GM12878 (cell line): ENCODE measurements around the gene BCOR.

Experiments used
- ESRRA ChIP-seq: IDR thresholded peaks from 2 replicates; pipeline ENCODE4 v1.6.1; 2012; ENCODE audit warnings: mild to moderate bottlenecking, low read length, improper control_type of control experiment
- NFIC ChIP-seq: IDR thresholded peaks from 2 replicates; pipeline ENCODE4 v1.6.1; 2012; ENCODE audit warnings: low read depth, mild to moderate bottlenecking, inconsistent platforms, low read length, moderate library complexity
- POLR2A ChIP-seq: IDR thresholded peaks from 2 replicates; pipeline ENCODE4 v1.6.1; 2011; ENCODE audit warnings: low read depth, mild to moderate bottlenecking, low read length
- RFX5 ChIP-seq: IDR thresholded peaks from 2 replicates; pipeline ENCODE4 v1.6.1; 2011; ENCODE audit warnings: low read depth, low read length, improper control_type of control experiment
- SIN3A ChIP-seq: IDR thresholded peaks from 2 replicates; pipeline ENCODE4 v1.6.1; 2012; ENCODE audit warnings: low read depth, low read length, improper control_type of control experiment
- SP1 ChIP-seq: IDR thresholded peaks from one replicate; pipeline ENCODE4 v1.6.1; 2011; ENCODE audit warnings: low read depth, low read length
- WRNIP1 ChIP-seq: IDR thresholded peaks from 2 replicates; pipeline ENCODE4 v1.6.1; 2011; ENCODE audit warnings: low read depth, low read length, improper control_type of control experiment, borderline replicate concordance
- TF ChIP-seq, protein P1 (sequence below): fragments of 450-650 bp; IDR thresholded peaks from 2 replicates; pipeline ENCODE4 v1.6.1; 2014; ENCODE audit warnings: mild to moderate bottlenecking
- TF ChIP-seq, protein P2 (sequence below): IDR thresholded peaks from 2 replicates; pipeline ENCODE4 v1.6.1; 2012; ENCODE audit warnings: low read length, inconsistent platforms
- TF ChIP-seq, protein P3 (sequence below), 3 experiments: IDR thresholded peaks in 2 of 3; conservative IDR thresholded peaks in 1 of 3; 2 replicates each; pipeline ENCODE4 v1.5.1; 2011; ENCODE audit warnings: low read depth in 3 of 3, low read length in 3 of 3, mild to moderate bottlenecking in 3 of 3, control low read depth in 2 of 3, moderate library complexity in 2 of 3, inconsistent platforms in 1 of 3, mixed read lengths in 1 of 3; ENCODE audit not compliant: control insufficient read depth in 2 of 3, insufficient read depth in 1 of 3; ENCODE audit errors: extremely low read depth in 1 of 3

DNA sequence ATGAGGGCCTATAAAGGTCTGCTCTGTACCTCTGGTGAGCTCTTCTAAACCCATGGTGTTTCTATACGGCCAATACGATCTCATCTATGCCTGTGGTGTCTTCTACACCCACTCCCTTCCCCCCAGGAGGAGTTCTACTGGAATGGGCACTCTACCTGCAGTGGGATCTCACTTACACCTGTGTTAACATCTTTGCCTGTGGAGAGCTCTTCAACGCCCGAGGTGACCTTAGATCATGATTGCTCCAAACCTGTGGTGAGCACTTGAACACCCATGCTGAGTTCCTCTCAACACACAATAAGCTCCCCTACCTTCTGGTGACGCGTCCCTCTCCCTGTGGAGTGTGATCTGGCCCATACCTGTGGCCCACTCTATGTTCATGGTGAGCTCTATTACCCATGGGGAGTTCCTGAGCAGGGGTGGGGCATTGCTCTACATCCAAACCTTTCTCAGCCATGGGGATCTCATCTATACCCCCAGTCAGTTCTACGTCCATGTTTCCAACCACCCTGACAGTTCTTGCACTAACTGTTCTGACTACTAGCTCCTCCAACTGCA, 48.6 kb downstream of the BCOR start:
- TF ChIP-seq POLR2A (no peak), RFX5 (no peak), SP1 (no peak), SIN3A (no peak), NFIC (no peak), WRNIP1 (no peak), ESRRA (no peak)
- TF ChIP-seq, protein P1, sequence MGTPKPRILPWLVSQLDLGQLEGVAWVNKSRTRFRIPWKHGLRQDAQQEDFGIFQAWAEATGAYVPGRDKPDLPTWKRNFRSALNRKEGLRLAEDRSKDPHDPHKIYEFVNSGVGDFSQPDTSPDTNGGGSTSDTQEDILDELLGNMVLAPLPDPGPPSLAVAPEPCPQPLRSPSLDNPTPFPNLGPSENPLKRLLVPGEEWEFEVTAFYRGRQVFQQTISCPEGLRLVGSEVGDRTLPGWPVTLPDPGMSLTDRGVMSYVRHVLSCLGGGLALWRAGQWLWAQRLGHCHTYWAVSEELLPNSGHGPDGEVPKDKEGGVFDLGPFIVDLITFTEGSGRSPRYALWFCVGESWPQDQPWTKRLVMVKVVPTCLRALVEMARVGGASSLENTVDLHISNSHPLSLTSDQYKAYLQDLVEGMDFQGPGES = no peak
- TF ChIP-seq, protein P2, sequence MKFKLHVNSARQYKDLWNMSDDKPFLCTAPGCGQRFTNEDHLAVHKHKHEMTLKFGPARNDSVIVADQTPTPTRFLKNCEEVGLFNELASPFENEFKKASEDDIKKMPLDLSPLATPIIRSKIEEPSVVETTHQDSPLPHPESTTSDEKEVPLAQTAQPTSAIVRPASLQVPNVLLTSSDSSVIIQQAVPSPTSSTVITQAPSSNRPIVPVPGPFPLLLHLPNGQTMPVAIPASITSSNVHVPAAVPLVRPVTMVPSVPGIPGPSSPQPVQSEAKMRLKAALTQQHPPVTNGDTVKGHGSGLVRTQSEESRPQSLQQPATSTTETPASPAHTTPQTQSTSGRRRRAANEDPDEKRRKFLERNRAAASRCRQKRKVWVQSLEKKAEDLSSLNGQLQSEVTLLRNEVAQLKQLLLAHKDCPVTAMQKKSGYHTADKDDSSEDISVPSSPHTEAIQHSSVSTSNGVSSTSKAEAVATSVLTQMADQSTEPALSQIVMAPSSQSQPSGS = no peak
- TF ChIP-seq, protein P3, sequence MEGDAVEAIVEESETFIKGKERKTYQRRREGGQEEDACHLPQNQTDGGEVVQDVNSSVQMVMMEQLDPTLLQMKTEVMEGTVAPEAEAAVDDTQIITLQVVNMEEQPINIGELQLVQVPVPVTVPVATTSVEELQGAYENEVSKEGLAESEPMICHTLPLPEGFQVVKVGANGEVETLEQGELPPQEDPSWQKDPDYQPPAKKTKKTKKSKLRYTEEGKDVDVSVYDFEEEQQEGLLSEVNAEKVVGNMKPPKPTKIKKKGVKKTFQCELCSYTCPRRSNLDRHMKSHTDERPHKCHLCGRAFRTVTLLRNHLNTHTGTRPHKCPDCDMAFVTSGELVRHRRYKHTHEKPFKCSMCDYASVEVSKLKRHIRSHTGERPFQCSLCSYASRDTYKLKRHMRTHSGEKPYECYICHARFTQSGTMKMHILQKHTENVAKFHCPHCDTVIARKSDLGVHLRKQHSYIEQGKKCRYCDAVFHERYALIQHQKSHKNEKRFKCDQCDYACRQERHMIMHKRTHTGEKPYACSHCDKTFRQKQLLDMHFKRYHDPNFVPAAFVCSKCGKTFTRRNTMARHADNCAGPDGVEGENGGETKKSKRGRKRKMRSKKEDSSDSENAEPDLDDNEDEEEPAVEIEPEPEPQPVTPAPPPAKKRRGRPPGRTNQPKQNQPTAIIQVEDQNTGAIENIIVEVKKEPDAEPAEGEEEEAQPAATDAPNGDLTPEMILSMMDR (IDR thresholded peaks at IDR 0.05 in 2 of 3, conservative IDR thresholded peaks at IDR 0.05 in 1 of 3; ENCODE audit: control insufficient read depth in 2 of 3, extremely low read depth in 1 of 3, insufficient read depth in 1 of 3, low read depth in 3 of 3, low read length in 3 of 3) = no peak
